ENCODE results near the gene MTFR1L.
A peak's percentile ranks its signal among the peaks of the same experiment; 100 is the strongest.

The MTFR1L gene

GRCh38 chr1:25819491-25820246, at the start of gene MTFR1L:
Gene MTFR1L (plus strand): TSS chr1:25819954. CDS start chr1:25823105, 3,151 bp downstream.
- peak; percentile 98 for DNase-seq
- peaks cover 51% of the 10 kb centered on the region for H3K4me1 Mint-ChIP-seq
- CTCF ChIA-PET = interaction anchor here (0.8 to 1.2 kb wide), 3 partner anchors 9 to 178 kb away, joined by 3 to 4 read pairs (median 3); partner anchors contain the start of gene PAFAH2
- peak within 1 kb of the TSS; percentile 94 for H3K27ac Mint-ChIP-seq
- peak within 1 kb of the TSS; percentile 97 for H3K4me3 Mint-ChIP-seq
- H3K27me3 Mint-ChIP-seq = no peaks in the 10 kb centered on the region
- H3K9me3 Mint-ChIP-seq = no peaks in the 10 kb centered on the region
- peaks cover 14% of the 10 kb centered on the region for H3K36me3 Mint-ChIP-seq

- Mint-ChIP-seq H3K36me3 (peaks cover 50% of the 10 kb centered on the region), H3K27ac (no peak overlapping the region), H3K4me3 (no peak overlapping the region), H3K9me3 (no peaks in the 10 kb centered on the region), H3K27me3 (peaks cover 29% of the 10 kb centered on the region), H3K4me1 (peaks cover 63% of the 10 kb centered on the region)
- no peak for DNase-seq
- CTCF ChIA-PET = no interaction called here
Observed at GRCh38 chr1:25770541-25771220, 49.1 kb upstream of the MTFR1L start.

GRCh38 chr1:25771221-25772114, 48.3 kb upstream of the MTFR1L start:
- H3K27ac Mint-ChIP-seq = no peak overlapping the region
- H3K4me3 Mint-ChIP-seq = no peak overlapping the region
- H3K4me1 Mint-ChIP-seq = peaks cover 63% of the 10 kb centered on the region
- H3K27me3 Mint-ChIP-seq = peaks cover 29% of the 10 kb centered on the region
- peaks cover 50% of the 10 kb centered on the region for H3K36me3 Mint-ChIP-seq
- CTCF ChIA-PET = interaction anchor here (0.8 kb wide), 1 partner anchor 21 kb away, joined by 3 read pairs; no protein-coding TSS in a partner anchor
- no peaks in the 10 kb centered on the region for H3K9me3 Mint-ChIP-seq
- no peak for DNase-seq

GRCh38 chr1:25772164-25772563, 47.6 kb upstream of the MTFR1L start:
- Mint-ChIP-seq H3K36me3 (peaks cover 50% of the 10 kb centered on the region), H3K4me3 (no peak overlapping the region), H3K27ac (no peak overlapping the region), H3K9me3 (no peaks in the 10 kb centered on the region), H3K27me3 (peaks cover 29% of the 10 kb centered on the region), H3K4me1 (peaks cover 68% of the 10 kb centered on the region)
- DNase-seq = no peak
- CTCF ChIA-PET = interaction anchor here (0.8 kb wide), 1 partner anchor 21 kb away, joined by 3 read pairs; no protein-coding TSS in a partner anchor

- DNase-seq = no peak
- Mint-ChIP-seq H3K36me3 (peaks cover 51% of the 10 kb centered on the region), H3K9me3 (no peaks in the 10 kb centered on the region), H3K4me3 (no peak overlapping the region), H3K27me3 (peaks cover 29% of the 10 kb centered on the region), H3K4me1 (peaks cover 73% of the 10 kb centered on the region), H3K27ac (no peak overlapping the region)
- CTCF ChIA-PET = no interaction called here
Observed at GRCh38 chr1:25772692-25773245, 47.0 kb upstream of the MTFR1L start.

GRCh38 chr1:25773441-25774125, 46.2 kb upstream of the MTFR1L start:
- peak overlapping the region; percentile 36 for H3K4me3 Mint-ChIP-seq
- H3K9me3 Mint-ChIP-seq = no peaks in the 10 kb centered on the region
- H3K27ac Mint-ChIP-seq = peak overlapping the region; percentile 7
- peaks cover 29% of the 10 kb centered on the region for H3K27me3 Mint-ChIP-seq
- CTCF ChIA-PET = interaction anchor here (1.4 to 2.8 kb wide), 3 partner anchors 22 to 165 kb away, joined by 3 to 10 read pairs (median 3); no protein-coding TSS in a partner anchor
- DNase-seq = no peak
- H3K36me3 Mint-ChIP-seq = peaks cover 59% of the 10 kb centered on the region
- peaks cover 81% of the 10 kb centered on the region for H3K4me1 Mint-ChIP-seq

- CTCF ChIA-PET = interaction anchor here (1.0 to 2.8 kb wide), 6 partner anchors 9 to 166 kb away, joined by 3 to 10 read pairs (median 4); no protein-coding TSS in a partner anchor
- Mint-ChIP-seq H3K9me3 (no peaks in the 10 kb centered on the region), H3K27ac (peak overlapping the region; percentile 93), H3K4me3 (peak overlapping the region; percentile 36), H3K27me3 (peaks cover 29% of the 10 kb centered on the region), H3K4me1 (peaks cover 83% of the 10 kb centered on the region), H3K36me3 (peaks cover 58% of the 10 kb centered on the region)
- no peak for DNase-seq
Observed at GRCh38 chr1:25774206-25774803, 45.4 kb upstream of the MTFR1L start.

- Mint-ChIP-seq H3K9me3 (no peaks in the 10 kb centered on the region), H3K27me3 (peaks cover 26% of the 10 kb centered on the region), H3K4me1 (peaks cover 80% of the 10 kb centered on the region), H3K36me3 (peaks cover 58% of the 10 kb centered on the region), H3K4me3 (peak overlapping the region; percentile 53), H3K27ac (peak overlapping the region; percentile 93)
- DNase-seq = peak; percentile 92
- CTCF ChIA-PET = interaction anchor here (1.0 to 2.8 kb wide), 6 partner anchors 10 to 166 kb away, joined by 3 to 10 read pairs (median 4); no protein-coding TSS in a partner anchor
Observed at GRCh38 chr1:25774921-25775771, 44.6 kb upstream of the MTFR1L start.

- no peak overlapping the region for H3K4me3 Mint-ChIP-seq
- H3K4me1 Mint-ChIP-seq = peaks cover 40% of the 10 kb centered on the region
- no peak overlapping the region for H3K27ac Mint-ChIP-seq
- no peak for DNase-seq
- peaks cover 5% of the 10 kb centered on the region for H3K27me3 Mint-ChIP-seq
- peaks cover 32% of the 10 kb centered on the region for H3K36me3 Mint-ChIP-seq
- CTCF ChIA-PET = interaction anchor here (0.9 to 2.1 kb wide), 2 partner anchors 16 to 169 kb away, joined by 3 to 6 read pairs; no protein-coding TSS in a partner anchor
- H3K9me3 Mint-ChIP-seq = no peaks in the 10 kb centered on the region
Observed at GRCh38 chr1:25779388-25779787, 40.4 kb upstream of the MTFR1L start.

GRCh38 chr1:25779894-25780293, 39.9 kb upstream of the MTFR1L start:
- no peak for DNase-seq
- Mint-ChIP-seq H3K9me3 (no peaks in the 10 kb centered on the region), H3K4me1 (peaks cover 35% of the 10 kb centered on the region), H3K4me3 (no peak overlapping the region), H3K36me3 (peaks cover 37% of the 10 kb centered on the region), H3K27ac (no peak overlapping the region), H3K27me3 (peaks cover 4% of the 10 kb centered on the region)
- CTCF ChIA-PET = interaction anchor here (2.1 kb wide), 1 partner anchor 16 kb away, joined by 6 read pairs; no protein-coding TSS in a partner anchor

- Mint-ChIP-seq H3K9me3 (no peaks in the 10 kb centered on the region), H3K4me1 (peaks cover 29% of the 10 kb centered on the region), H3K27ac (no peak overlapping the region), H3K27me3 (no peaks in the 10 kb centered on the region), H3K36me3 (peaks cover 39% of the 10 kb centered on the region), H3K4me3 (no peak overlapping the region)
- DNase-seq = no peak
- CTCF ChIA-PET = interaction anchor here (2.1 kb wide), 1 partner anchor 15 kb away, joined by 6 read pairs; no protein-coding TSS in a partner anchor
Observed at GRCh38 chr1:25780318-25781129, 39.2 kb upstream of the MTFR1L start.

Measured in activated naive CD4-positive, alpha-beta T cell treated with anti-CD3 and anti-CD28 coated beads, Interleukin-2, amount 10 ng/mL, durations not matched to agents 7 days and 5 days (primary cell).